HG02642 (cell line): ENCODE results near the gene TMEM117.

Experiments
- ATAC-seq: cut with Tn5 transposase; IDR thresholded peaks from one replicate; pipeline ENCODE4 v1.9.1; 2021; ENCODE audit warnings: mild to moderate bottlenecking; ENCODE audit not compliant: unreplicated experiment, poor library complexity

TMEM117 gene

GRCh38 chr12:44059476-44059875 lies 223.6 kb downstream of the TMEM117 start:
- ATAC-seq, result no peak

GRCh38 chr12:44063671-44064070 lies 227.8 kb downstream of the TMEM117 start:
- ATAC-seq, result no peak

- ATAC-seq, result no peak
Observed at GRCh38 chr12:44076871-44077270, 241.0 kb downstream of the TMEM117 start.

GRCh38 chr12:44077294-44077693 lies 241.4 kb downstream of the TMEM117 start:
- no peak for ATAC-seq

- ATAC-seq, result no peak
Observed at GRCh38 chr12:44078273-44078672, 242.4 kb downstream of the TMEM117 start.

GRCh38 chr12:44088647-44089046 lies 252.8 kb downstream of the TMEM117 start:
- no peak for ATAC-seq

- ATAC-seq, result no peak
Observed at GRCh38 chr12:44091948-44092606, 256.2 kb downstream of the TMEM117 start.

GRCh38 chr12:44098786-44099185 lies 262.9 kb downstream of the TMEM117 start:
- no peak for ATAC-seq

GRCh38 chr12:44099486-44099885 lies 263.6 kb downstream of the TMEM117 start:
- no peak for ATAC-seq

- no peak for ATAC-seq
Observed at GRCh38 chr12:44100264-44100663, 264.4 kb downstream of the TMEM117 start.

- no peak for ATAC-seq
Observed at GRCh38 chr12:44101475-44101874, 265.6 kb downstream of the TMEM117 start.

GRCh38 chr12:44114906-44115305 lies 279.0 kb downstream of the TMEM117 start:
- no peak for ATAC-seq

GRCh38 chr12:44117337-44117736 lies 281.5 kb downstream of the TMEM117 start:
- ATAC-seq, result no peak

- no peak for ATAC-seq
Observed at GRCh38 chr12:44118946-44119345, 283.1 kb downstream of the TMEM117 start.

- ATAC-seq, result no peak
Observed at GRCh38 chr12:44126806-44127205, 290.9 kb downstream of the TMEM117 start.

GRCh38 chr12:44127966-44128710 lies 292.3 kb downstream of the TMEM117 start:
- no peak for ATAC-seq

- no peak for ATAC-seq
Observed at GRCh38 chr12:44143175-44143574, 307.3 kb downstream of the TMEM117 start.

- ATAC-seq, result no peak
Observed at GRCh38 chr12:44148936-44149335, 313.1 kb downstream of the TMEM117 start.

GRCh38 chr12:44154128-44154527 lies 318.2 kb downstream of the TMEM117 start:
- no peak for ATAC-seq

- ATAC-seq, result no peak
Observed at GRCh38 chr12:44155358-44155757, 319.5 kb downstream of the TMEM117 start.

GRCh38 chr12:44157359-44157758 lies 321.5 kb downstream of the TMEM117 start:
- ATAC-seq, result peak; percentile 81

- ATAC-seq, result no peak
Observed at GRCh38 chr12:44158746-44159145, 322.9 kb downstream of the TMEM117 start.
